Mucosa of gallbladder (tissue), 1 donor: Measurements from ENCODE around the gene LMOD2. TPM values are rescaled to one million over a fixed set of nuclear protein-coding genes. Genes with fewer than 3 reads are reported as not detected.
"Not testable (repeated sequence)": the region's sequence is repeated elsewhere in the genome, so short reads cannot be mapped to it uniquely, and the experiment has no call there.

ENCODE experiments used
- DNase-seq: peaks from one replicate; pipeline ENCODE4 v3.0.0-alpha.2; 2020; ENCODE audit warnings: low spot score
- total RNA-seq: library from RNA; stranded (reverse); gene quantifications from one replicate; pipeline ENCODE4 v1.2.1, GENCODE V29; 2021
- donor health status: DM: no; HTN: no; CAD: no.

LMOD2 gene, protein sequence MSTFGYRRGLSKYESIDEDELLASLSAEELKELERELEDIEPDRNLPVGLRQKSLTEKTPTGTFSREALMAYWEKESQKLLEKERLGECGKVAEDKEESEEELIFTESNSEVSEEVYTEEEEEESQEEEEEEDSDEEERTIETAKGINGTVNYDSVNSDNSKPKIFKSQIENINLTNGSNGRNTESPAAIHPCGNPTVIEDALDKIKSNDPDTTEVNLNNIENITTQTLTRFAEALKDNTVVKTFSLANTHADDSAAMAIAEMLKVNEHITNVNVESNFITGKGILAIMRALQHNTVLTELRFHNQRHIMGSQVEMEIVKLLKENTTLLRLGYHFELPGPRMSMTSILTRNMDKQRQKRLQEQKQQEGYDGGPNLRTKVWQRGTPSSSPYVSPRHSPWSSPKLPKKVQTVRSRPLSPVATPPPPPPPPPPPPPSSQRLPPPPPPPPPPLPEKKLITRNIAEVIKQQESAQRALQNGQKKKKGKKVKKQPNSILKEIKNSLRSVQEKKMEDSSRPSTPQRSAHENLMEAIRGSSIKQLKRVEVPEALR
- not detected for total RNA-seq

- DNase-seq, result no peak
Observed at GRCh38 chr7:123655614-123656013, at the start of gene LMOD2. Gene LMOD2 (plus strand): TSS chr7:123655866. CDS start chr7:123655964, 98 bp downstream.

DNA sequence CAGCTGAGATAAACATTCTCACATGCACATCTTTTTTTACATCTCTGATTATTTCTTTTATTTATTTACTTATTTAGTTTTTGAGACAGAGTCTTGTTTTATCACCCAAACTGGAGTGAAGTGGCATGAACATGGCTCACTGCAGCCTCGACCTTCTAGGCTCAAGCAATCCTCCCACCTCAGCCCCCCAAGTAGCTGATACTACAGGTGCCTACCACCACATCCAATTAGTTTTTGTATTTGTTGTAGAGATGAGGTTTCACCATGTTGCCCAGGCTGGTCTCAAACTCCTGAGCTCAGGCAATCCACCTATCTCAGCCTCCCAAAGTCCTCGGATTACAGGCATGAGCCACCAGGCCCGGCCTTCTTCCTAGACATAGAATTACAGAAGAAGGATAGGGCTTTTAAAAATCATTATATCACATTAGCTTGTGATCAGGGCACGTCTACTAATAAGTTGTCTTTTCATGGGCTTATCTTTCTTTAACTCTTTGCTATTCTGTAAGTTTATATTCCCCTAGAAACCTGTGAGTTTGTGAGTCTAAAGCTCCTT, 48.2 kb upstream of the LMOD2 start:
- no peak for DNase-seq

GRCh38 chr7:123608991-123609882, 46.4 kb upstream of the LMOD2 start:
- no peak for DNase-seq

GRCh38 chr7:123609883-123610239, 45.8 kb upstream of the LMOD2 start:
- no peak for DNase-seq

DNA sequence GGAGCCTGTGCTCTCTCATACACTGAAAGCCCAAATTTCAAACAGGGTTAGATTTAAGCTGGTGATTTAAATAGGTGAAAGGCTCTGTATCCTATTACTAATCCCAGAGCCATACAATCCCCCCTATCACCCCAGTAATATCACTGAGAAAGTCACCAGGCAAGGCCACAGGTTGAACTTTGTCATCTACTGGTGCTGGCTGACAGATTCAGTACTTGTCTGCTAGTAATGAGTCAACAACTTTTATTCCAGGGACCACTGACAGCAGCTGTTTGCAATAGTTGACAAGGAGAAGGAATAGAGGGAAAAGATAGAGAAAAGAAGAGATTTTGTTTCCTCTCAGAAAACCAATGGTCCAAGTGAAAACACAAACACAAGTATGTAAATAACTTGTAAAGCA, 43.6 kb upstream of the LMOD2 start:
- no peak for DNase-seq

- DNase-seq, result no peak
Observed at GRCh38 chr7:123615344-123615743, 40.3 kb upstream of the LMOD2 start.

DNA sequence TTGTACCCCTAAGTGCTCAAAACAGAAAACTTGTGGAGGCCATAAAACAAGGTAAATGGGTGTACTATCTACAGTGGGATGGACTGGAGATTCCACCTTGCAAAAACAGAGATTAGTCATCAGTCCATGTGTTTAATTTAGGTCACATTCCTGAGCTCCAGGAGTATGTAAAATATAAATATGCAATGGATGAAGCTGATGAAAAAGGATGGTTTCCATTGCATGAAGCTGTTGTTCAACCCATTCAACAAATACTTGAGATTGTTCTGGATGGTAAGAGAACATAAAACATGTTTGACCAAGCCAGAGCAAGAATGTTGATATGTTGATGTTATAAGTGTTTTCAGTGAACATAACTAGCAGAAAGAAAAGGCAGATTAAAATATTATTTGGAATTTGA, 39.4 kb upstream of the LMOD2 start:
- no peak for DNase-seq

GRCh38 chr7:123621707-123622106, 34.0 kb upstream of the LMOD2 start:
- no peak for DNase-seq

DNA sequence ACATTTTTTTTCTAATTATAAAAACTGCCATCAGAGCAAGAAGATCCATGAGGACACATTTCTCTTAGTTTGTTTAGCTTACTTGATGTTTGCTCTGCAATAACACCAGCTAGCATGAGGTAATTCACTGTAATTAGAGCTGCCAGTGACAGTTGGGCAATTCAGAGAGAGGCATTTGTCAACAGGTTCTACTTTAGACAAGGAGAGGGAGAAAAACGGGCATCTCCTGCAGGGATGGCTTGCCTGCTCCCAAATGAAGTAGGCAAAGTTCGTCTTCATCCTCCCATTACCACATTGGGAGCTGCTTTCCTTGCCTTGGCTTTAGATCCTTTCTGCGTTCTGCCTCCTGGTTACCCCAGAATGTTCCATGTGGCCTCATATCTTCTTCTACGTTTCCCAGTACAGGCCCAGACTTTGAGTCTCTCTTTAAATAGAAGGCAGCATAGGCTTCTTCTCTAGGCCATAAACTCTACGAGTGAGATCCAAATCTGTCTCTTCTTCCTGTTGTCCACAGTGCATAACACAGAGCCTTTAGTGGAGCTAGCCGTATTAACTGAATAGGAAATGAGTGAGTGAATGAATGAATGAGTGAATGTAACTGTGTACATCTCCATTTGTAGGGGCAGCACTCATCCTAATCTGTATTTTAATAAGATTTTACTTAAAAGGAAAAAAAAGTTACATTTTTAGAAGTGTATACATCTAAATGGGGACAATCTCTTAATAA, 32.8 kb upstream of the LMOD2 start:
- no peak for DNase-seq

DNA sequence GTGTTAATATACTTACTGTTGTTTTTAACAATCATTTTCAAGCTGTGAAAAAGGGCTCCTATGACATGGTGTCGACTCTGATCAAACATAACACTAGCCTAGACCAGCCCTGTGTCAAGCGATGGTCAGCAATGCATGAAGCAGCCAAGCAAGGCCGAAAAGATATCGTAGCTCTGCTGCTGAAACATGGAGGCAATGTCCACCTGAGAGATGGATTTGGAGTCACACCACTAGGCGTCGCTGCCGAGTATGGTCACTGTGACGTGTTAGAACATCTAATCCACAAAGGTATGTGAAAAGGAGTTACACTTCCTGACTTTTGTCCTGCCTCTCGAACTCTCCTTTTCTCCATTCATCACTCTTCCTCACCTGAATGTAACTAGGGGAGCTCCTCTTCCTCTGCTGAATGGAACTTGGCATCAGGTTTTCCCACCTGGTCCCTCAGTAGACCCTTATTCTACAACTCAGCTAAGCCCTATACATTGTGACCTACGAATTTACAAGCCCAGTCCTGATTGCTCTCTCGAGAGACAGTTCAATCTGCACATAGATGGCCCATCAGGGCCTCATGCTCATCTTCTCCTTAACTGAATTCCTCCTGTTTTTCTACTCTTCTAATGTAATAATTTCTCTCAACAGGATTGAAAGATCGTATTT, 31.0 kb upstream of the LMOD2 start:
- DNase-seq, result peak; percentile 35

- no peak for DNase-seq
Observed at GRCh38 chr7:123625254-123625653, 30.4 kb upstream of the LMOD2 start.

GRCh38 chr7:123627851-123628250, 27.8 kb upstream of the LMOD2 start:
- DNase-seq, result no peak

DNA sequence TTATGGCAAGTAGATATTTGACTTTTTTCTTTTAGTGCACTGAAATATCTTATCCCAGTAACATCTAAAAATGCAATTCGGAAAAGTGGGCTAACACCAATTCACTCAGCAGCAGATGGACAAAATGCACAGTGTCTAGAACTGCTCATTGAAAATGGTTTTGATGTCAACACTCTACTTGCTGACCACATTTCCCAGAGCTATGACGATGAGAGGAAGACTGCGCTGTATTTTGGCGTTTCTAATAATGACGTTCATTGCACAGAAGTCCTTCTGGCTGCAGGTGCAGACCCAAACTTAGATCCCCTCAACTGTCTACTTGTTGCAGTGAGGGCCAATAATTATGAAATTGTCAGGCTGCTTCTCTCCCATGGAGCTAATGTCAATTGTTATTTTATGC, 26.8 kb upstream of the LMOD2 start:
- no peak for DNase-seq

GRCh38 chr7:123629281-123629680, 26.4 kb upstream of the LMOD2 start:
- DNase-seq, result no peak

DNA sequence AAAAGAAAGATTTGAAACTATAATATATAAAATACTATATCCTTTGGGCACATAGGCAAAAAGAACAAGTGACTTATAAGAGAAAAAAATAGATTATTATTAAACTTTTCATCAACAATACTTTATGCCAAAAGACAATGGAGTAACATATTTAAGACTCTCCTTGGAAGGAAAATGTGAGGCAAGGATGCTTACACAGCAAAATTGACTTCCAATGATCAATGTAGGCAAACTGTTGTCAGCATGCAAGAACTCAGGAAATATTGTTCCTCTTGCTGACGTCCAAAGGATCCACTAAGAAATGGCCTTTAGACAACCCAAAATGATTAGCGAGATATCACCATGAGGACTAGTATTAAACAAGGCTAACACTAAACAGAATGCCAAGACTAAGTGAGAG, 22.9 kb upstream of the LMOD2 start:
- DNase-seq, result no peak

DNA sequence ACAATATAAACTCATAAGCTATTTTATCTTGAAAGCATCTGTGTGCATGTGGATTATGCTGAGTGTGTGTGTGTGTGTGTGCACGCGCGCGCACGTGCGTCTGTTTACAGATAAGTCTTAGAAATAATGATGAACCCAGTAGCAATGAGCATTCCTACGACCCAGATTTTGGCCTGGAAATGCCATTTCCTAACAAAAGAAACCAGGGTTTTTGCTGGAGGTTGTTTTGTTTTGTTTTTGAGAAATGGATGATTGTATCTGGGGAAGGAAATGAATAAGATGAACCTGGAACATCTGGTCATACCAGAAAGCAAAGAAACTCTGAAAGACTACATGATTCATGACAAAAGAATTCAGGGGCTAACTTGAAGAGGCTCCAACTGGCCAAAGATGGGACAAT, 22.1 kb upstream of the LMOD2 start:
- no peak for DNase-seq

- not testable (repeated sequence) for DNase-seq
Observed at GRCh38 chr7:123634011-123634573, 21.6 kb upstream of the LMOD2 start.

GRCh38 chr7:123635551-123636359, 19.9 kb upstream of the LMOD2 start:
- DNase-seq, result no peak

DNA sequence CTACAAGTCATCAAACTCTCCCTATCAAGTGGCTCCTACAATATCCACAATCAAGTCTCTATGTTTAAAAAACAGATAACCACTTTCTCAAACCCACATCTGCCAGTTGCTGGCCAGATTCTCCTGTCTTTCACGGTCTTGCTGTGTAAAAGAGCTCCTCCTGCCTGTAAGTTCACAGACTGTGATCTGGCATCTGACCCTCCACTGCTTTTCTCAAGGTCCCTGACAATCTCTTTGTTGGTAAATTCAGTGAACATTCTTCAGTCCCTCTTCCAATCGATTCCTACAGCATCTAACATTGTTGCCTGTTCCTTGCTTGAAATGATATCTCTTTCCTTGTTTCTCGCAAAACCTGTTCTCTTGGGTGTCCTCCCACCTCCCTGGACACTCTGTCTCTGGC, 18.5 kb upstream of the LMOD2 start:
- no peak for DNase-seq

DNA sequence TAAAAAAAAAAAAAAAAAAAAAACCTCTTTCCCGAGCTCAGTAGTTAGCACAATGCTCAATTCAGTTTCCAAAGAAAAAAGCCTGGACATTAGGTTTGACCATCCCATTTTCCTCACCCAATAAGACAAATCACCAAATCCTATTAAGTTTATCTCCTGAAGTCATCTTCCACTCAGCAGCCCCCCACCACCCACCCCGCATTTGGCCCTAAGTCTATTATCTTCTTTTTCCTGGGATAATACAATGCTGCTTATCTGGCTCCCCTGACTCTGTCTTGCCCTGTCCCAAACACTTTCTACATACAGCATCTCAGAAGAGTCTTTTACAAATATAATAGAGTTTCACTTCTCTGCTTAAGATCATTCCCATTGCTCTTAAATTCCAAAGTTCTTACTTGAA, 17.8 kb upstream of the LMOD2 start:
- no peak for DNase-seq
